Activated CD4-positive, alpha-beta T cell treated with anti-CD3 and anti-CD28 coated beads for 4 hours (primary cell): ENCODE results near the gene SHANK1.
"Not testable (repeated sequence)": the region's sequence is repeated elsewhere in the genome, so short reads cannot be mapped to it uniquely, and the experiment has no call there.

Experiments
- DNase-seq, 2 donors: peaks; one replicate each; pipeline ENCODE4 v3.0.0-alpha.2; 2020

SHANK1 gene

DNA sequence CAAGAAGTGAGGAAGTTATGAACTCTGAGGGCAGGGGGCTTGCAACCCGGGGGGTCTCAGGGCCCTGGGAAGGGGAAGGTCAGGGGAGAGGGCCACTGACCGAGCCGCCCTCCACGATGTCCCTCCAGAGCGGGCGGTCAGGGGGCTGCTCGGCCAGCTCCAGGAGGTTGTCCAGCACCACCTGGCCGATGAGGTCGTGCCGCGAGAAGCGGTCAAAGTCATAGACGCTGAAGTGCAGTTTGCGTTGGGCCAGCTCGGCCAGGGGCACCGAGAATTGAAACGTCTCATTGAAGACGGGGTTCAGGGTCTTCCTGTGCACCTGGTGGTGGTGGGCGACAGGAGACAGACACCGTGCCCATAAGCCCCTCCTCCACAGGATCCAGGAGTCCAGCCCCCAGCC, 90.4 kb downstream of the SHANK1 start:
- DNase-seq: no peak

DNA sequence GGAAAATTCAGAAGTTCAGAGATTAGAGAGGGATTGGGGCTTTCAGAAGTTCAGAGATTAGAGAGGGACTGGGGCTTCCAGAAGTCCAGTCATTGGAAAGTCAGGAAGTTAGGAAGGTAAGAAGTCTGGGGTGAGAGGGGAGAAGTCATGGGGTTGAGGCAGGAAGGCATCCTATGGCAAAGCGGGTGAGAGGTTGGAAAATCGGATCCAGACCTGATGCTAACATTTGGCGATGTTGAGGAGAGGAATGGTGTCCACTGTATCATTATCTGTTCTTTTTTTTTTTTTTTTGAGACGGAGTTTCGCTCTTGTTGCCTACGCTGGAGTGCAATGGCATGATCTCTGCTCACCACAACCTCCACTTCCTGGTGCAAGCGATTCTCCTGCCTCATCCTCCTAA, 91.1 kb downstream of the SHANK1 start:
- DNase-seq: no peak

DNA sequence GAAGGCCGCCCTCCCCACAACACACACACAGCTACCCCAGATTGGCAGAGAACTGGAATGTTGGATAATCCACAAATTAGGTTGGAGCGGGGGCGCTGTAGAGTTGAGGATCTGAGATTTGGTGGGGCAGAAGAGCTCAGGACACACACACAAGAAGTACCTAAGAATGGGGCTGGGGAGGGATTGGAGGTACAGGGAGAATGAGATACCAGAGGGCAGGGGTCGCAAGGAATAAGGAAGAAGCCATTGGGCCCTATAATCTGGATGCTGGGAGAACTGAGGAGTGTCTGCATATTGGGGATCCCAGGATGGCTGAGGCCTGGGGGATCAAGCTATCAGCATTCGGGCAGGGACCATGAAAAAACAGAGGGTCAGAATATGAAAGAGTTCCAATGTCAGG, 91.5 kb downstream of the SHANK1 start:
- DNase-seq: no peak

DNA sequence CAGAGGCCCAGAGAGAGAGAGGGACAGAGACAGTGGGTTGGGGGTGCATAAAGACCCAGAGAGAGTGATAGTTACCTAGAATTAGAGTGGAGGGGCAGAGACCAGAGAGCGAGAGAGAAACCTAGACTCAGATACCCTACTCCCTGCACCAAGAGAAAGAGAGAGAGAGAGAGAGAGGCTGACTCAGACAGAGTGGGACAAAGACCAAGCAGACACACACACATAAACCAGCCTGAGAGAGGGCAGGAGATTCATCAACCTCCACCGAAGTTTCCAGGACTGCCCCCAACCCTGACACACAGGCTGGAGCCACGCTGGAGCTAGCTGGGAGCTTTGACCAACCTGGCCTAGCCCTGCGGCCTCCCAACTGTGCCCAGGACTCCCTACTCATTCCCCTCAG, 92.8 kb downstream of the SHANK1 start:
- DNase-seq: no peak

DNA sequence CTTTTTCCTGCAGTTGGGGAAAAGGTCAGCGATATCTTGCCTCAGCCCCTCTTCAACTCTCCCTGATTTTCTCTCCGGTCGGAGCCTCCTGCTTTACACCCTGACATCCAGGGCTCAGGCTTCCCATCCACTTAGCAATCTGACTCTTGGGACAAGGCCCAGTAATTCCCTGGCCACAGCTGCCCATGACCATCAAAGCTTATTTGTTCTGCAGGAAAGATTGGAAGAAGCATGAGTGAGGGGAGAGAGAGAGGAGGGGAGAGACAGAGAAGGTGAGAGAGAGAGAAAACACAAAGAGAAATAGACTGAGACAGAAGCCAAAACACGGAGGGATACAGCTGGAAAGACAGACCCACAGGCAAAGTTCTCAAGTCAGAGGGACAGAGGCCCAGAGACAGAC, 93.6 kb downstream of the SHANK1 start:
- DNase-seq: no peak

DNA sequence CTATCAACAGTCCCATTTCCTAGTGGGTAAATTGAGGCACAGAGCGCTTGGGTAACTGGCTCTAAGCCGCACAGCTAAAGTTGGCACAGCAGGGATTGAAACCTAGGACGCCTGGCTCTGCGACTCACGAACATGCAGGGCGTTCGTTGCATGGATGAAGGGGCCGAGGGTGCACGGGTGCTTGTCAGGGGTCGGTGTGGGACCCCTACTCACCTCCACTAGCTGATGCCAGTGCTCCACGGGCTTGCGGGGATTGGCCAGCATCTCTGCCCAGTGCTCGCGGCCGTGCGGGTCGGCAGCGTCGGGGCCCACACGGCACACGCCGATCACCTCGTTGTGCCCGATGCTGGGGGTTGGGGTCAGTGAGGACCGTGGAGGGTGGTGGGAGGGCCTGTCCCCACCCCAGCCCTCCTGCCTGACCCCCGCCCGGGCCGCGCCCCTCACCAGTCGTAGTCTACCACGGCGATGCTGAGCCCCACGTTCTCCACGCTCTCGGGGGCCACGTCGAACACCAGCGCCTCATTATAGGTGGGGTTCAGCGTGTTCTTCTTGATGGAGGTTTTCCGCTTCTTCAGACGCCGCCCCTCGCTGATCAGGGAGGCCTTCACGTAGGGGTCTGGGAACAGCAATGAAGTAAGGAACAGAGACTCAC, 94.5 kb downstream of the SHANK1 start:
- no peak for DNase-seq

DNA sequence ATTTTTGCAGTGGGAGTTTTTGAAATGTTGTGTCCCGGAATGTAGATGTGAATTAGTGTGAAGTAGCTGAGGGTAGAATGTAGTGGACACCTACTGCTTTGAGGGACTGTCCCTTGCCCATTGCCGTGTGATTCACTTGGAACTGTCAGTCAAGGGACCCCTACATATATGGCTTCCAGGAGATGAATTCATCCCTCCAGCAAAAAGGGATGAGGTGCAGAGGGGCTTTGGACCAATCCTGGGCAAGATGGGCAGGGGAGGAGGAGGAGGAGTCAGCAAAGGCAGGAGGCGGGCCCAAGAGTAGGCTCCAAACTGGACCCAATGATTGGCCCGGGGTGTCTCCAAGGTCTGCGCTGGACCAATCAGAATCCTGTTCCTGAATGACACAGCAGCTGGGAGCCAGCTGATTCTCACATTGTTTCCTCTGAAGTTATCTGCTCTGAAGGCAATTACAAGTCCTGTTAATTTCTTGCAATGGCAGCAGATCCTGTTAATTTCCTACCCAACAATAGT, 99.2 kb downstream of the SHANK1 start:
- DNase-seq: not testable (repeated sequence)

DNA sequence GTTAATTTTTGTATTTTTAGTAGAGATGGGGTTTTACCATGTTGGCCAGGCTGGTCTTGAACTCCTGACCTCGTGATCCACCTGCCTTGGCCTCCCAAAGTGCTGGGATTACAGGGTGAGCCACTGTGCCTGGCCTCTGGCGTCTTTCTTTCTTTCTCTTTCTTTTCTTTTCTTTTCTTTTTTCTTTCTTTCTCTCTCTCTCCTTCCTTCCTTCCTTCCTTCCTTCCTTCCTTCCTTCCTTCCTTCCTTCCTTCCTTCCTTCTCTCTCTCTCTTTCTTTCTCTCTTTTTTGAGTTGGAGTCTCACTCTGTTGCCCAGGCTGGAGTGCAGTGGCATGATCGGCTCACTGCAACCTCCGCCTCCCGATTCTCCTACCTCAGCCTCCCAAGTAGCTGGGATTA, 100.4 kb downstream of the SHANK1 start:
- not testable (repeated sequence) for DNase-seq

DNA sequence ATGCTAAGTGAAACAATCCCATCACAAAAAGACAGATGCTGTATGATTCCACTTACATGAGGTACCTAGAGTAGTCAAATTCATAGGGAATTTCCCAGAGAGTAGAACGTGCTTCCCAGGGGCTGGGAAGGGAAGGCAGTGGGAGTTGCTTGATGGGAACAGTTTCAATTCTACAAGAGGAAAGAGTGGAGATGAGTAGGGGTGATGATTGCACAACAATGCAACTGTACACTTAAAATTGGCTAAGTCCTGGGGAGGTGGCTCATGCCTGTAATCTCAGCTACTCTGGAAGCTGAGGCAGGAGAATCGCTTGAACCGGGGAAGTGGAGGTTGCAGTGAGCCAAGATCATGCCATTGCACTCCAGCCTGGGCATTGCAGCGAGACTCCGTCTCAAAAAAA, 101.2 kb downstream of the SHANK1 start:
- DNase-seq: not testable (repeated sequence)

DNA sequence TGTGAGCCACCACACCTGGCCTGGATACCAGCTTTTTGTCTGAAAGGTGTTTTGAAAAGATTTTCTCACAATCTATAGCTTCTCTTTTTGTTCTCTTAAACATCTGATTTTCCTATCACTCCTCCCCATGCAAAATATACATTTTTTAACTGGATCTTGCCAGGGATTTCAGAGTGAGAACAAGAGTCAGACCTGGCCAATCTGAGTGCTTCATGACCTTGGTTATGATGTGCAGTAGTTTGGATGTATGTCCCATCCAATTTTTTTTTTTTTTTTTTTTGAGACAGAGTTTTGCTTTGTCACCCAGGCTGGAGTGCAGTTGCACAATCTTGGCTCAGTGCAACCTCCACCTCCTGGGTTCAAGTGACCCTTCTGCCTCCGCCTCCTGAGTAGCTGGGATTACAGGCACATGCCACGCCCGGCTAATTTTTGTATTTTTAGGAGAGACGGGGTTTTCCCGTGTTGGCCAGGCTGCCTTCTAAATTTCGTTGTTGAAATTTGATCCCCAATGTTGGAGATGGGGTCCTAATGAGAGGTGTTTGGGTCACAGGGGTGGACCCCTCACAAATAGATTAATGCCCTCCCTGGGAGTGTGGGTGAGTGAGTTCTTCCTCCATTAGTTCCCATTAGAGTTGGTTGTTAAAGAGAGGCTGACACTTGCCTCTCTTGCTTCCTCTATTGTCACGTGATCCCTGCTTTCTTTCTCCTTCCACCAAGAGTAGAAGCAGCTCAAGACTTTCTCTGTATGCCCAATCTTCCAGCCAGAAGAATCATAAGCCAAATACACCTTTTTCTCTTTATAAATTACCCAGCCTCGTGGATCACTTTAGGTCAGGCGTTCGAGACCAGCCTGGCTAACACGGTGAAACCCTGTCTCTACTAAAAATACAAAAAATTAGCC, 106.8 kb downstream of the SHANK1 start:
- not testable (repeated sequence) for DNase-seq
